Measurements from ENCODE around the gene CD55. TPM values are rescaled to one million over a fixed set of nuclear protein-coding genes. Genes with fewer than 3 reads are reported as not detected.

CD55 gene
- total RNA-seq, 1 experiment from 2014 or later, result 75.4 TPM

- CTCF ChIA-PET, result interaction anchor here (0.6 kb wide), 1 partner anchor 1523 kb away, joined by 3 read pairs; no protein-coding TSS in a partner anchor
These were observed 8.7 kb downstream of the CD55 start for GRCh38 chr1:207330011-207330710.

GRCh38 chr1:207331354-207332313, 10.2 kb downstream of the CD55 start:
- Histone ChIP-seq H4K20me1 (ENCODE audit: insufficient read depth) (no peaks in the 10 kb centered on the region), H3K9ac (ENCODE audit: low read length) (no peak overlapping the region), H3K4me2 (ENCODE audit: low read length) (no peak overlapping the region), H3K79me2 (ENCODE audit: insufficient read depth, low read length) (no peaks in the 10 kb centered on the region), H2AFZ (ENCODE audit: low read depth, low read length, poor library complexity, severe bottlenecking) (no peak overlapping the region), H3K36me3 (ENCODE audit: control insufficient read depth in 1 of 2, insufficient read depth in 2 of 2, low read length in 2 of 2) (peaks cover 12 to 33% of the 10 kb centered on the region in 2 experiments; a peak in 3 of 4 replicates), H3K9me3 (ENCODE audit: control insufficient read depth in 1 of 2, insufficient read depth in 1 of 2, low read depth in 1 of 2, low read length in 2 of 2) (no peaks in the 10 kb centered on the region), H3K27me3 (ENCODE audit: insufficient read depth, low read length) (no peaks in the 10 kb centered on the region), H3K27ac (ENCODE audit: low read depth, low read length) (no peak overlapping the region), H3K4me1 (ENCODE audit: control insufficient read depth in 1 of 2, insufficient read depth in 2 of 2, low read length in 2 of 2) (no peaks in the 10 kb centered on the region), H3K4me3 (replicated peaks in 1 of 2; ENCODE audit: low read depth in 1 of 2, low read length in 2 of 2) (no peak overlapping the region), H3K9me2 (ENCODE audit: insufficient read depth) (no peaks in the 10 kb centered on the region)
- ATAC-seq (no peak), DNase-seq (ENCODE audit: low read depth, low spot score) (no peak)
- intact Hi-C loops (cut with micrococcal nuclease), result no loop called here
- no peak for TF ChIP-seq SRF (IDR thresholded peaks at IDR 0.05; ENCODE audit: low read depth)
- no peak for TF ChIP-seq ELF1 (IDR thresholded peaks at IDR 0.05; ENCODE audit: borderline replicate concordance, low read depth)
- TF ChIP-seq, protein P1, sequence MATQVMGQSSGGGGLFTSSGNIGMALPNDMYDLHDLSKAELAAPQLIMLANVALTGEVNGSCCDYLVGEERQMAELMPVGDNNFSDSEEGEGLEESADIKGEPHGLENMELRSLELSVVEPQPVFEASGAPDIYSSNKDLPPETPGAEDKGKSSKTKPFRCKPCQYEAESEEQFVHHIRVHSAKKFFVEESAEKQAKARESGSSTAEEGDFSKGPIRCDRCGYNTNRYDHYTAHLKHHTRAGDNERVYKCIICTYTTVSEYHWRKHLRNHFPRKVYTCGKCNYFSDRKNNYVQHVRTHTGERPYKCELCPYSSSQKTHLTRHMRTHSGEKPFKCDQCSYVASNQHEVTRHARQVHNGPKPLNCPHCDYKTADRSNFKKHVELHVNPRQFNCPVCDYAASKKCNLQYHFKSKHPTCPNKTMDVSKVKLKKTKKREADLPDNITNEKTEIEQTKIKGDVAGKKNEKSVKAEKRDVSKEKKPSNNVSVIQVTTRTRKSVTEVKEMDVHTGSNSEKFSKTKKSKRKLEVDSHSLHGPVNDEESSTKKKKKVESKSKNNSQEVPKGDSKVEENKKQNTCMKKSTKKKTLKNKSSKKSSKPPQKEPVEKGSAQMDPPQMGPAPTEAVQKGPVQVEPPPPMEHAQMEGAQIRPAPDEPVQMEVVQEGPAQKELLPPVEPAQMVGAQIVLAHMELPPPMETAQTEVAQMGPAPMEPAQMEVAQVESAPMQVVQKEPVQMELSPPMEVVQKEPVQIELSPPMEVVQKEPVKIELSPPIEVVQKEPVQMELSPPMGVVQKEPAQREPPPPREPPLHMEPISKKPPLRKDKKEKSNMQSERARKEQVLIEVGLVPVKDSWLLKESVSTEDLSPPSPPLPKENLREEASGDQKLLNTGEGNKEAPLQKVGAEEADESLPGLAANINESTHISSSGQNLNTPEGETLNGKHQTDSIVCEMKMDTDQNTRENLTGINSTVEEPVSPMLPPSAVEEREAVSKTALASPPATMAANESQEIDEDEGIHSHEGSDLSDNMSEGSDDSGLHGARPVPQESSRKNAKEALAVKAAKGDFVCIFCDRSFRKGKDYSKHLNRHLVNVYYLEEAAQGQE (IDR thresholded peaks at IDR 0.05; ENCODE audit: low read depth), result no peak
- no peak for TF ChIP-seq POLR2AphosphoS5 (IDR thresholded peaks at IDR 0.05; ENCODE audit: low read depth, low read length)
- no peak for TF ChIP-seq YY1 (IDR thresholded peaks at IDR 0.05; ENCODE audit: extremely low read depth, insufficient replicate concordance, low read depth, low read length)
- TF ChIP-seq SIN3A (IDR thresholded peaks at IDR 0.05; ENCODE audit: low read depth), result no peak
- BruUV-seq (replicated peaks), result no TSS peak
- RAD21 ChIA-PET (ENCODE audit: low non-redundant PET in 1 of 2, low total read pairs in 2 of 2, uncharacterized antibody in 2 of 2, unreplicated experiment in 2 of 2), result no interaction called here
- CTCF ChIA-PET, result no interaction called here
- POLR2A ChIA-PET, result no interaction called here

More at GRCh38 chr1:207330011-207330710, 8.7 kb downstream of the CD55 start:
- H3K27ac ChIP-seq (ENCODE audit: low read depth, low read length), result no peak overlapping the region
- H3K9me3 ChIP-seq (ENCODE audit: control insufficient read depth in 1 of 2, insufficient read depth in 1 of 2, low read depth in 1 of 2, low read length in 2 of 2), result no peaks in the 10 kb centered on the region
- H3K27me3 ChIP-seq (ENCODE audit: insufficient read depth, low read length), result no peaks in the 10 kb centered on the region
- ChIA-PET RAD21 (ENCODE audit: low non-redundant PET in 1 of 2, low total read pairs in 2 of 2, uncharacterized antibody in 2 of 2, unreplicated experiment in 2 of 2) (no interaction called here), POLR2A (interaction anchor here (0.9 kb wide), 1 partner anchor 9 kb away, joined by 5 read pairs; the partner anchor contains the start of gene CD55)
- no peaks in the 10 kb centered on the region for H4K20me1 ChIP-seq (ENCODE audit: insufficient read depth)
- no peaks in the 10 kb centered on the region for H3K79me2 ChIP-seq (ENCODE audit: insufficient read depth, low read length)
- no peak for ATAC-seq
- no TSS peak for BruUV-seq (replicated peaks)
- H3K4me2 ChIP-seq (ENCODE audit: low read length), result no peak overlapping the region
- no peak overlapping the region for H3K4me3 ChIP-seq (replicated peaks in 1 of 2; ENCODE audit: low read depth in 1 of 2, low read length in 2 of 2)
- H3K9me2 ChIP-seq (ENCODE audit: insufficient read depth), result no peaks in the 10 kb centered on the region
- H3K36me3 ChIP-seq (ENCODE audit: control insufficient read depth in 1 of 2, insufficient read depth in 2 of 2, low read length in 2 of 2), result peaks cover 17 to 35% of the 10 kb centered on the region in 2 experiments
- TF ChIP-seq EGR1 (IDR thresholded peaks at IDR 0.05; ENCODE audit: low read depth) (no peak), EZH2 (IDR thresholded peaks at IDR 0.05) (no peak)
- TF ChIP-seq, protein P2, sequence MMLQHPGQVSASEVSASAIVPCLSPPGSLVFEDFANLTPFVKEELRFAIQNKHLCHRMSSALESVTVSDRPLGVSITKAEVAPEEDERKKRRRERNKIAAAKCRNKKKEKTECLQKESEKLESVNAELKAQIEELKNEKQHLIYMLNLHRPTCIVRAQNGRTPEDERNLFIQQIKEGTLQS (IDR thresholded peaks at IDR 0.05), result no peak
- H2AFZ ChIP-seq (ENCODE audit: low read depth, low read length, poor library complexity, severe bottlenecking), result no peak overlapping the region
- H3K9ac ChIP-seq (ENCODE audit: low read length), result no peak overlapping the region
- DNase-seq (ENCODE audit: low read depth, low spot score), result no peak
- intact Hi-C loops (cut with micrococcal nuclease), result no loop called here
- no peaks in the 10 kb centered on the region for H3K4me1 ChIP-seq (ENCODE audit: control insufficient read depth in 1 of 2, insufficient read depth in 2 of 2, low read length in 2 of 2)
